Type B pancreatic cell (in vitro differentiated cells): ENCODE results near the gene IDH3G. TPM values are rescaled to one million over a fixed set of nuclear protein-coding genes. Genes with fewer than 3 reads are reported as not detected.

Experiments
- DNase-seq: peaks from one replicate; pipeline ENCODE4 v3.0.0; 2021; ENCODE audit warnings: mixed read lengths; ENCODE audit not compliant: unreplicated experiment; ENCODE audit errors: extremely low spot score
- H3K27ac Mint-ChIP-seq: 2 replicates; pipeline ENCODE4 v1.8.0; 2021; ENCODE audit warnings: mild to moderate bottlenecking, mixed read lengths
- H3K27me3 Mint-ChIP-seq: 2 replicates; pipeline ENCODE4 v1.8.0; 2021; ENCODE audit warnings: mixed read lengths
- H3K36me3 Mint-ChIP-seq: 2 replicates; pipeline ENCODE4 v1.8.0; 2021; ENCODE audit warnings: mixed read lengths
- H3K4me1 Mint-ChIP-seq: one replicate; pipeline ENCODE4 v1.8.0; 2021; ENCODE audit warnings: mixed read lengths; ENCODE audit not compliant: unreplicated experiment
- H3K4me3 Mint-ChIP-seq: 2 replicates; pipeline ENCODE4 v1.8.0; 2021; ENCODE audit warnings: mild to moderate bottlenecking, mixed read lengths
- H3K9me3 Mint-ChIP-seq: 2 replicates; pipeline ENCODE4 v1.8.0; 2021; ENCODE audit warnings: mixed read lengths
- total RNA-seq: library from RNA; stranded (reverse); gene quantifications from 2 replicates; pipeline ENCODE4 v1.2.1, GENCODE V29; 2021; ENCODE audit warnings: low replicate concordance
- TF ChIP-seq, protein P1 (sequence below): fragments of 200-600 bp; sonication (generic); conservative IDR thresholded peaks from 2 replicates; pipeline ENCODE4 v1.5.0; 2021; ENCODE audit warnings: antibody characterized with exemption, mild to moderate bottlenecking

IDH3G gene
- total RNA-seq, 1 donor from 2014 or later = 50.0 TPM

DNA sequence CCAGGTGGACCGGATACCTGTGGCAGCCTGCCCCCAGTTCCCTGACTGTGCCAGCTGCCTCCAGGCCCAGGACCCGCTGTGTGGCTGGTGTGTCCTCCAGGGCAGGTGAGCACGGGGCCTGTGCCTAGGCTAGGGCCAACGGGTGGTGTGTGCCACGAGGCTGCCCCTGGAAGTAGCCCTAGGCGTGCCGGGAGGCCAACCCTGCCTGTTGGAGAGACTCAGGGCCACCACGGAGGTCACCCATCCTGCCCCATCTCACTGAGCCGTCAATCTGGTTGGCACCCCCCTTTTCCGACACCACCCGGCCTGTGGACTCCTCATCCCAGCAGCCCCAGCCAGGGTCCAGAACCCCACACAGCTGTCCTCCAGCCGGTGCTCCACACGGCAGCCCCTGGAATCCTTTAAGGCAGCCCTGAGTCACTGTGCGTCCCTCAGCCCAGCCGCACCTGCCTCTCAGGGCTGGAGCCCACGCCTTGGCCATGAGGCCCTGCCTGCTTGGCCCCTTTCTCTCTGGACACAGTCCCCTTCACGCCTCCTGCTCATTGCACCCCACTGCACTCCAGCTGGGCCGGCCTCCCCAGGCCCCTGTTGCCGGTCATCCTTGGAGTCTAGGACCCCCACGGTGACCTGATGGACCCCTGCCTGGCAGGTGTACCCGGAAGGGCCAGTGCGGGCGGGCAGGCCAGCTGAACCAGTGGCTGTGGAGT, 24.9 kb downstream of the IDH3G start:
- no peak overlapping the region for H3K27ac Mint-ChIP-seq
- H3K9me3 Mint-ChIP-seq = no peaks in the 10 kb centered on the region
- H3K4me1 Mint-ChIP-seq = no peaks in the 10 kb centered on the region
- TF ChIP-seq, protein P1, sequence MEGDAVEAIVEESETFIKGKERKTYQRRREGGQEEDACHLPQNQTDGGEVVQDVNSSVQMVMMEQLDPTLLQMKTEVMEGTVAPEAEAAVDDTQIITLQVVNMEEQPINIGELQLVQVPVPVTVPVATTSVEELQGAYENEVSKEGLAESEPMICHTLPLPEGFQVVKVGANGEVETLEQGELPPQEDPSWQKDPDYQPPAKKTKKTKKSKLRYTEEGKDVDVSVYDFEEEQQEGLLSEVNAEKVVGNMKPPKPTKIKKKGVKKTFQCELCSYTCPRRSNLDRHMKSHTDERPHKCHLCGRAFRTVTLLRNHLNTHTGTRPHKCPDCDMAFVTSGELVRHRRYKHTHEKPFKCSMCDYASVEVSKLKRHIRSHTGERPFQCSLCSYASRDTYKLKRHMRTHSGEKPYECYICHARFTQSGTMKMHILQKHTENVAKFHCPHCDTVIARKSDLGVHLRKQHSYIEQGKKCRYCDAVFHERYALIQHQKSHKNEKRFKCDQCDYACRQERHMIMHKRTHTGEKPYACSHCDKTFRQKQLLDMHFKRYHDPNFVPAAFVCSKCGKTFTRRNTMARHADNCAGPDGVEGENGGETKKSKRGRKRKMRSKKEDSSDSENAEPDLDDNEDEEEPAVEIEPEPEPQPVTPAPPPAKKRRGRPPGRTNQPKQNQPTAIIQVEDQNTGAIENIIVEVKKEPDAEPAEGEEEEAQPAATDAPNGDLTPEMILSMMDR = no peak
- H3K36me3 Mint-ChIP-seq = no peaks in the 10 kb centered on the region
- DNase-seq = no peak
- H3K27me3 Mint-ChIP-seq = no peaks in the 10 kb centered on the region
- H3K4me3 Mint-ChIP-seq = no peak overlapping the region

DNA sequence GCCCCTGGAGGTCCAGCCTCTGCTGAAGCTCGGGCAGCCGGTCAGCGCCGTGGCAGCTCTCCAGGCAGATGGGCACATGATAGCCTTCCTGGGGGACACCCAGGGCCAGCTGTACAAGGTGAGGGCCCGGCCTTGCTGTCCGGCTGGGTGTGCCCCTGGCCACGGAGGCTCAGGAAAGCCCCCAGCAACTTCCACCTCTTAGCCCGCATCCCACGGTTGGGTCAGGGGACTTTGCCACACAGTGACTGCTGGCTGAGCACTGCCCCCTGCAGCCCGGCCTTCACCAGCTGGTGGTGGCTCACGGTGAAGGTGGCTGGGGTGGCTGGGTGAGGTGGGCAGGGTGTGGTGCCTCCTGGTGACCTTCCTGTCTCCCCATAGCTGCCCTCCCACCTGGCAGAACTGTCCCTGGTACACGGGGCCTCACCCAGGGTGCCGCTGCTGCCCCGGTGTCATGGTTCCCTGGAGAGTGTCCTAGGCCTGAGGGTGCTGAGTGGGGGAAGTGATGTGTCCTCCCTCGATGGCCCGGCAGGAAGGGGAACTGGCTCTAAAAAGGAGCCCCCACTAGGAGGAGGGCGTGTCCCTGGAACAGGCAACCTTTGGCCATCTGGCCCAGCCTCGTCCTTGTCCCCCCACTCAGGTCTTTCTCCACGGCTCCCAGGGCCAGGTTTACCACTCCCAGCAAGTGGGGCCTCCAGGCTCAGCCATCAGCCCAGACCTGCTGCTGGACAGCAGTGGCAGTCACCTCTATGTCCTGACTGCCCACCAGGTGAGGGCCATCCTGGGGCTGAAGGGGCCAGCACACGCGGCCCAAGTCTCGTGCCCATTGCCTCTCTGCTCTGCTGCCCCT, 25.6 kb downstream of the IDH3G start:
- TF ChIP-seq, protein P1 = no peak
- no peak overlapping the region for H3K27ac Mint-ChIP-seq
- no peak overlapping the region for H3K4me3 Mint-ChIP-seq
- H3K9me3 Mint-ChIP-seq = no peaks in the 10 kb centered on the region
- no peaks in the 10 kb centered on the region for H3K27me3 Mint-ChIP-seq
- H3K4me1 Mint-ChIP-seq = no peaks in the 10 kb centered on the region
- DNase-seq = no peak
- no peaks in the 10 kb centered on the region for H3K36me3 Mint-ChIP-seq

DNA sequence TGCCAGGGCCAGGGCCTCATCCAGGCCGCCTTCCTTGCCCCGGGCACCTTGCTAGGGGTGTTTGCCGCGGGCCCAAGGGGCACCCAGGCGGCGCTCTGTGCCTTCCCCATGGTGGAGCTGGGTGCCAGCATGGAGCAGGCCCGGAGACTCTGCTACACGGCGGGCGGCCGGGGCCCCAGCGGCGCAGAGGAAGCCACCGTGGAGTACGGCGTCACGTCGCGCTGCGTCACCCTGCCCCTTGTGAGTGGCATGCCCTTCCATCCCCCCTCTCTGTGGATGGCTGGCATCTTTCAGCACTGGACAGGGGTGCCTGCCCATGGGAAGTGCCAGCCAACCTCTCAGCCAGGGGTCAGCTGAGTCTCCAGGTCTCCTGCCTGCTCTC, 26.5 kb downstream of the IDH3G start:
- Mint-ChIP-seq H3K4me1 (no peaks in the 10 kb centered on the region), H3K27ac (no peak overlapping the region), H3K9me3 (no peaks in the 10 kb centered on the region), H3K4me3 (no peak overlapping the region), H3K27me3 (no peaks in the 10 kb centered on the region), H3K36me3 (no peaks in the 10 kb centered on the region)
- TF ChIP-seq, protein P1 = no peak
- no peak for DNase-seq

DNA sequence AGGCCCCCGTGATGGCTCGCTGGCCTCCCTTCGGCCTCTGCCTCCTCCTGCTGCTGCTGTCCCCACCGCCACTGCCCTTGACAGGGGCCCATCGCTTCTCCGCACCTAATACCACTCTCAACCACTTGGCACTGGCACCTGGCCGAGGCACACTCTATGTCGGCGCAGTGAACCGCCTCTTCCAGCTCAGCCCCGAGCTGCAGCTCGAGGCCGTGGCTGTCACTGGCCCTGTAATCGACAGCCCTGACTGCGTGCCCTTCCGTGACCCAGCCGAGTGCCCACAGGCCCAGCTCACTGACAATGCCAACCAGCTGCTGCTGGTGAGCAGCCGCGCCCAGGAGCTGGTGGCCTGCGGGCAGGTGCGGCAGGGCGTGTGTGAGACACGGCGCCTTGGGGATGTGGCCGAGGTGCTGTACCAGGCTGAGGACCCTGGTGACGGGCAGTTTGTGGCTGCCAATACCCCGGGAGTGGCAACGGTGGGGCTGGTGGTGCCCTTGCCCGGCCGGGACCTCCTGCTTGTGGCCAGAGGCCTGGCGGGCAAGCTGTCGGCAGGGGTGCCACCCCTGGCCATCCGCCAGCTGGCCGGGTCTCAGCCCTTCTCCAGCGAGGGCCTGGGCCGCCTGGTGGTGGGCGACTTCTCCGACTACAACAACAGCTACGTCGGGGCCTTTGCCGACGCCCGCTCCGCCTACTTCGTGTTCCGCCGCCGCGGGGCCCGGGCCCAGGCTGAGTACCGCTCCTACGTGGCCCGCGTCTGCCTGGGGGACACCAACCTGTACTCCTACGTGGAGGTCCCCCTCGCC, 27.1 kb downstream of the IDH3G start:
- no peaks in the 10 kb centered on the region for H3K4me1 Mint-ChIP-seq
- no peak overlapping the region for H3K27ac Mint-ChIP-seq
- no peak overlapping the region for H3K4me3 Mint-ChIP-seq
- TF ChIP-seq, protein P1 = no peak
- no peaks in the 10 kb centered on the region for H3K9me3 Mint-ChIP-seq
- H3K27me3 Mint-ChIP-seq = no peaks in the 10 kb centered on the region
- H3K36me3 Mint-ChIP-seq = no peaks in the 10 kb centered on the region
- no peak for DNase-seq

DNA sequence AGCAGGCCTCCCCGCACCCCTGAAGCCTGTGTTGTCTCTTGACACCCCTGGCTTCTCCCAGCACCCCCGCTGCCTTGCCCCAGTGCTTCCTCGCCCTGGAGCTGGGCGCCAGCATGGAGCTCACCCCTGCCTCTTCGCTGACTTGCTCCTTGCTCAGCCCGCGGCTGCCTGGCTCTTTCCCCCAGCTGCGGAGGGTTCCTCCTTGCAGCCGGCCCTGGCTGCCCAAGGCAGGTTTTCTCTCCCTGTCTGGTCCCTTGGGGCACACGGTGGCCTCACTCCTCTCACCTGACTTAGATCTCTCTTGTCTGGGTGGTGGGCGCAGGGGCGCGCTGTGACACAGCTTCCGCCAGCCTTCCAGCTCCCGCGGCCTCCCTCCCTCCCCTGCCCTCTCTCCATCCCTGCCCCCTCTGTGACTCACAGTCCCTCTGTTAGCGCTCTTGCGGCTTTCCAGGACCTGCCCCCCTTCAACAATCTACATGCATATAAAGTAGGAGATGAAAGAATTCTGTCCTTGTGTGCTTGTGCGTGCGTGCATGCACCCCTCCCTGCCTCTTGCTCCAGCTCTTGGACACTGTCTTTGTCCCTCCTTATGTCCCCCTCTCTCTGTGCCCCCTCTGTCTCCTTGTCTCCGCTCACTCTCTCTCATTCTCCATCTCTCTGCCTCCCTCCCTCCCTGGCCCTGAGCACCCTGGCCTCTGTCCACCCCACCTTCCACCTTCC, 27.9 kb downstream of the IDH3G start:
- H3K27me3 Mint-ChIP-seq = no peaks in the 10 kb centered on the region
- DNase-seq = no peak
- H3K27ac Mint-ChIP-seq = no peak overlapping the region
- H3K36me3 Mint-ChIP-seq = no peaks in the 10 kb centered on the region
- no peak overlapping the region for H3K4me3 Mint-ChIP-seq
- H3K9me3 Mint-ChIP-seq = no peaks in the 10 kb centered on the region
- H3K4me1 Mint-ChIP-seq = no peaks in the 10 kb centered on the region
- TF ChIP-seq, protein P1 = no peak
